Spinal cord (tissue), 10 donors: ENCODE results near the gene USP43. TPM values are rescaled to one million over a fixed set of nuclear protein-coding genes. Genes with fewer than 3 reads are reported as not detected.

Source experiments
- DNase-seq, 6 donors: peaks; one replicate each; pipeline versions ENCODE4 v3.0.0 to v3.0.0-alpha.2; 2013 to 2015; ENCODE audit warnings: low spot score in 6 of 6, low read depth in 4 of 6
- H3K27ac ChIP-seq: one replicate; pipeline ENCODE4 v1.5.1; 2013; ENCODE audit warnings: low read depth, low read length, control low read depth
- H3K27me3 ChIP-seq: one replicate; pipeline ENCODE4 v1.6.1; 2013; ENCODE audit warnings: low read length; ENCODE audit not compliant: control insufficient read depth, insufficient read depth
- H3K36me3 ChIP-seq: one replicate; pipeline ENCODE4 v1.6.1; 2013; ENCODE audit warnings: low read length; ENCODE audit not compliant: control insufficient read depth, insufficient read depth
- H3K4me1 ChIP-seq: one replicate; pipeline ENCODE4 v1.6.1; 2013; ENCODE audit warnings: low read length; ENCODE audit not compliant: control insufficient read depth, insufficient read depth
- H3K4me3 ChIP-seq: one replicate; pipeline ENCODE4 v1.5.1; 2013; ENCODE audit warnings: low read depth, low read length, control low read depth
- H3K9me3 ChIP-seq: one replicate; pipeline ENCODE4 v1.6.1; 2013; ENCODE audit warnings: low read length; ENCODE audit not compliant: control insufficient read depth, insufficient read depth
- WGBS: methylation state at CpG from one replicate; pipeline ENCODE4 v1.1.5; 2013; ENCODE audit warnings: missing lambda C conversion rate; ENCODE audit not compliant: insufficient coverage; 5-methylcytosine and 5-hydroxymethylcytosine counted together
- polyA plus RNA-seq, 2 donors: library from polyadenylated mRNA; unstranded; fragments of 120-200 nt; gene quantifications; one replicate each; pipeline ENCODE4 v1.2.1, GENCODE V29; 2013; ENCODE audit not compliant: insufficient read length in 2 of 2
- total RNA-seq, 2 donors: library from RNA; depleted of rRNA in 1 of 2; stranded (reverse); fragments of 120-200 nt in 1 of 2; fragments of >200 nt in 1 of 2; gene quantifications; one replicate each; pipeline versions ENCODE4 v1.2.3 to v1.2.4, GENCODE V29; 2013 to 2014
- donor health status: healthy.

USP43 gene
- total and polyA plus RNA-seq, 4 donors, result 1.4 to 6.5 (median 4.9) TPM

- Histone ChIP-seq H3K36me3 (no peaks in the 10 kb centered on the region), H3K4me1 (no peaks in the 10 kb centered on the region), H3K9me3 (no peaks in the 10 kb centered on the region), H3K4me3 (no peak overlapping the region), H3K27me3 (peaks cover 2% of the 10 kb centered on the region), H3K27ac (no peak overlapping the region)
- 36% methylated on average over 4 of the region's 5 CpGs for WGBS
- DNase-seq, result peak in 2 of 6 donors; percentile 27 to 41
Measured at GRCh38 chr17:9768381-9768934, 123.1 kb downstream of the USP43 start.

GRCh38 chr17:9769036-9769695, 123.8 kb downstream of the USP43 start:
- no peaks in the 10 kb centered on the region for H3K9me3 ChIP-seq
- DNase-seq, result no peak
- H3K4me3 ChIP-seq, result no peak overlapping the region
- no peak overlapping the region for H3K27ac ChIP-seq
- no peaks in the 10 kb centered on the region for H3K27me3 ChIP-seq
- H3K4me1 ChIP-seq, result no peaks in the 10 kb centered on the region
- no peaks in the 10 kb centered on the region for H3K36me3 ChIP-seq
- WGBS, result 92% methylated on average over 15 of the region's 15 CpGs

GRCh38 chr17:9771465-9771864, 126.1 kb downstream of the USP43 start:
- WGBS, result 95% methylated on average over 24 of the region's 27 CpGs

GRCh38 chr17:9772658-9773057, 127.3 kb downstream of the USP43 start:
- H3K9me3 ChIP-seq, result no peaks in the 10 kb centered on the region
- H3K4me1 ChIP-seq, result no peaks in the 10 kb centered on the region
- no peaks in the 10 kb centered on the region for H3K36me3 ChIP-seq
- H3K27me3 ChIP-seq, result no peaks in the 10 kb centered on the region
- no peak overlapping the region for H3K4me3 ChIP-seq
- WGBS, result 86% methylated on average over 18 of the region's 19 CpGs
- no peak for DNase-seq
- no peak overlapping the region for H3K27ac ChIP-seq

More at GRCh38 chr17:9771465-9771864, 126.1 kb downstream of the USP43 start:
- no peak overlapping the region for H3K27ac ChIP-seq
- DNase-seq, result no peak
- no peaks in the 10 kb centered on the region for H3K36me3 ChIP-seq
- H3K9me3 ChIP-seq, result no peaks in the 10 kb centered on the region
- no peak overlapping the region for H3K4me3 ChIP-seq
- H3K27me3 ChIP-seq, result no peaks in the 10 kb centered on the region
- no peaks in the 10 kb centered on the region for H3K4me1 ChIP-seq

- Histone ChIP-seq H3K36me3 (no peaks in the 10 kb centered on the region), H3K4me3 (no peak overlapping the region), H3K27me3 (no peaks in the 10 kb centered on the region), H3K9me3 (no peaks in the 10 kb centered on the region), H3K27ac (no peak overlapping the region), H3K4me1 (no peaks in the 10 kb centered on the region)
- WGBS, result 89% methylated on average over 5 of the region's 9 CpGs
- DNase-seq, result peak in 1 of 6 donors; percentile 82
Measured at GRCh38 chr17:9776911-9777310, 131.6 kb downstream of the USP43 start.

Other genes starting within 250 kb of the USP43 start
- gene STX8, start 69.7 kb upstream of the USP43 start, total RNA-seq, result 10 to 100 TPM; 64.9 to 89.2 TPM
- gene STX8, start 69.7 kb upstream of the USP43 start, polyA plus RNA-seq, result 10 to 100 TPM; 55.5 to 61.5 TPM
- gene CFAP52, start 68.9 kb upstream of the USP43 start, total RNA-seq, result 10 to 100 TPM in 1 of 2 donors, 1 to 10 TPM in 1; 7.5 to 26.7 TPM
- 10 to 100 TPM; 14.1 to 19.3 TPM for gene CFAP52, start 68.9 kb upstream of the USP43 start, polyA plus RNA-seq
- gene DHRS7C, start 146.1 kb downstream of the USP43 start, total RNA-seq, result not detected
- gene DHRS7C, start 146.1 kb downstream of the USP43 start, polyA plus RNA-seq, result under 1 TPM in 1 of 2 donors, not detected in 1; 0.18 TPM
- gene GSG1L2, start 176.6 kb downstream of the USP43 start, total RNA-seq, result not detected
- gene GSG1L2, start 176.6 kb downstream of the USP43 start, polyA plus RNA-seq, result not detected
- 1 to 10 TPM; 1.5 to 1.8 TPM for gene GLP2R, start 180.4 kb downstream of the USP43 start, total RNA-seq
- gene GLP2R, start 180.4 kb downstream of the USP43 start, polyA plus RNA-seq, result under 1 TPM; 0.11 to 0.35 TPM